ENCODE results near the gene ANKHD1. TPM values are rescaled to one million over a fixed set of nuclear protein-coding genes. Genes with fewer than 3 reads are reported as not detected.

ANKHD1 gene
- total and polyA plus RNA-seq, 12 donors, result 58.2 to 141 (median 99.2) TPM

DNA sequence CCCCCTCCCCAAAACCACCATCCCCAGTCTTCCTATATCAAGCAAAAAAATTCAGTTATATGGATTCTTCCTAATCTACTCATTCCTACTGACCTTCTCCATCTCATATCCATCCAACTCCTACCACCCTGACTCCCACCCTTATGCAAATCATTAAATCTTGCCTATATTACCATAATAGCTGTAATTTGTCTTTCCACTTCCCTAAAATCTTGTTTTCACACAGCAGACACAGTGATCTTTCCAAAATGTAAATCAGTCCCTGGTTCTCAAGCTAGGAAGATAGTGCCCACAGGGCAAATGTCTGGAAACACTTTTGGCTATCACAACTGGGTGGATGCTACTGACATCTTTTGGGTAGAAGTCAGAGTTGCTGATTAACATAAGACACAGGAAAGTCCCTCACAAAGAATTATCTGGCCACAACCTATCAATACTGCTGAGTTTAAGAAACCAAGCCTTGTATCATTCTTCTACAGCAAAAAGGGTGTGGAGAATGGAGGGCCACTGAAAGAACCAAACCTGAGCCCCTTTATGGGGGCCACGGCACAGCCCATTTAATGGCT, 154.2 kb downstream of the ANKHD1 start:
- Histone ChIP-seq H3K27me3 (no peaks in the 10 kb centered on the region), H3K4me1 (replicated peaks in 1 of 2) (peaks cover 20 to 45% of the 10 kb centered on the region in 2 donors), H3K4me3 (peak overlapping the region in 2 of 4 donors; percentile 71 to 93), H3K27ac (peak overlapping the region; percentile 42 to 95 (median 93)), H3K9me3 (replicated peaks in 1 of 3) (no peaks in the 10 kb centered on the region), H3K36me3 (replicated peaks in 1 of 2) (peaks cover 0 to 23% of the 10 kb centered on the region in 2 donors)
- TF ChIP-seq CTCF (IDR thresholded peaks at IDR 0.05) (no peak), POLR2A (IDR thresholded peaks at IDR 0.05) (no peak)
- DNase-seq, result peak in 1 of 7 donors; percentile 45
- WGBS, 4 donors, result 61 to 90% (median 81%) methylated on average over 1 of the region's 1 CpG
- intact Hi-C loops (cut with DNase I), result loop anchor here in 1 of 2 donors (5.0 kb wide), 1 partner anchor 81 kb away; the partner anchor contains the start of gene TMCO6

DNA sequence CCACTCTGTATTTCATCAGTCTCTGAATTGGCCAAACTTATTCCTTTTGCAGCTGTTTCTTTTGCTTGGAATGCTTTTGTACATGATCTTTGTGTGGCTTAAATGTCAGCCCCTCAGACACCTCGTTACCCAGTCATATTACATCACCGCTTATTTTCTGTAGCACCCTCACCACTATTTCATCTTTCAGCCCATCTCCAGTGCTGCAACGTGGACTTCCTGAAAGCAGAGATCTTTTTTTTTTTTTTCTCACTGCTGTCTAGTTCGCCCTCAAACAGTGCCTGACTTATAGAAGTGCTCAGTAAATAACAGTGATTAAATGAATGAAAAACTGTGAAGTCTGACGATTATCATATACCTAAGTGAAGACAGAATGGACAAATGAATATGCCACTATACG, 154.8 kb downstream of the ANKHD1 start:
- TF ChIP-seq POLR2A (IDR thresholded peaks at IDR 0.05), result no peak
- no peak for TF ChIP-seq CTCF (IDR thresholded peaks at IDR 0.05)
- H3K36me3 ChIP-seq (replicated peaks in 1 of 2), result peaks cover 0 to 17% of the 10 kb centered on the region in 2 donors
- WGBS, 4 donors, result 2 to 6% (median 3%) methylated on average over 6 of the region's 6 CpGs
- intact Hi-C loops (cut with DNase I), result loop anchor here in 1 of 2 donors (5.0 kb wide), 1 partner anchor 81 kb away; the partner anchor contains the start of gene TMCO6
- DNase-seq, result peak in 1 of 7 donors; percentile 51
- H3K27ac ChIP-seq, result peak overlapping the region; percentile 92 to 95 (median 93)
- H3K4me1 ChIP-seq (replicated peaks in 1 of 2), result peaks cover 20 to 45% of the 10 kb centered on the region in 2 donors
- no peaks in the 10 kb centered on the region for H3K27me3 ChIP-seq
- peak overlapping the region in 3 of 4 donors; percentile 71 to 93 (median 92) for H3K4me3 ChIP-seq
- no peaks in the 10 kb centered on the region for H3K9me3 ChIP-seq (replicated peaks in 1 of 3)

DNA sequence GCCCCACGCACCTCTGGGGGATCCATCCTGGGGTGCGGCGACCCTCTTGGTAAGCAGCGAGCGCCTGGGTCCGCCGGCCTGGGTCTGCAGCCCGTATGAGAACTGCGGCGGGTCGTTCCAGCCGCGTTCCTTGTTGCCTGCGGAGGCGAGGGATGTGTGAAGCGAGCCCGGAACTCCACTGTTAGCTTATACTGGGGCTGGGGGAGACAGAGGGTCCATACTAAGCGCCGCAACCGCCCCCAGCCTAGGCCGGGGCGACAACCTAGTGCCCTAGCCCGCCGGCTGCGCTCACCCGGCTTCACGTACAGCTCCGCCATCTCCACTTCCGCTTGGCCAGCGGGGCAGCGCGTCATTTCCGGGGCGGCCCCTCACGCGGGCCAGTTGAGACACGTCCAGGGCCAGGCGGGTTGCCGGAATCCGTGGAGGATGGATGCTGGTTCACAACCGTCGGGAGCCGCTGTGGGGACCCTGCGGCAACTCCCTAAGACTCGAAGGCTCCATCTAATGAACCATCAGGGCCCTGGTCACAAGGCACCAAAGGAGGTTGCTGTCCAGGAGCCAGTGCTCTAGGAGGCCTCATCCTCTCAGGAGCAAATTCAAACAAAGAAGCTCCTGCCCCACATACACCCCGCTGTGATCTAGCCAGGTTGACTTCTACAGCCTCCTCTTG, 155.6 kb downstream of the ANKHD1 start, which contains the start of gene SRA1:
SRA1 (minus strand) TSS at position 338 of the 670 bp plus-strand sequence; CDS start at position 317, 21 bp downstream.
- no peaks in the 10 kb centered on the region for H3K9me3 ChIP-seq (replicated peaks in 1 of 3)
- peak; percentile 92 to 96 (median 95) for DNase-seq
- TF ChIP-seq CTCF (IDR thresholded peaks at IDR 0.05) (no peak), POLR2A (IDR thresholded peaks at IDR 0.05) (peak; percentile 93 to 98)
- 1 to 17% (median 3%) methylated on average over 3 to 46 of the region's 46 CpGs for WGBS, 4 donors
- H3K4me3 ChIP-seq, result peak within 1 kb of the TSS; percentile 71 to 93 (median 86)
- peak within 1 kb of the TSS; percentile 92 to 95 (median 93) for H3K27ac ChIP-seq
- intact Hi-C loops (cut with DNase I), result loop anchor here in 1 of 2 donors (5.0 kb wide), 1 partner anchor 80 kb away; the partner anchor contains the start of gene TMCO6
- peaks cover 26 to 51% of the 10 kb centered on the region in 2 donors for H3K4me1 ChIP-seq (replicated peaks in 1 of 2)
- H3K27me3 ChIP-seq, result no peaks in the 10 kb centered on the region
- peaks cover 0 to 9% of the 10 kb centered on the region in 2 donors for H3K36me3 ChIP-seq (replicated peaks in 1 of 2)

- Histone ChIP-seq H3K27ac (peak overlapping the region; percentile 92 to 95 (median 93)), H3K4me1 (replicated peaks in 1 of 2) (peaks cover 33 to 57% of the 10 kb centered on the region in 2 donors), H3K4me3 (no peak overlapping the region), H3K36me3 (replicated peaks in 1 of 2) (peaks cover 0 to 9% of the 10 kb centered on the region in 2 donors), H3K27me3 (no peaks in the 10 kb centered on the region), H3K9me3 (replicated peaks in 1 of 3) (no peaks in the 10 kb centered on the region)
- intact Hi-C loops (cut with DNase I), result loop anchor here in 1 of 2 donors (5.0 kb wide), 1 partner anchor 79 kb away; the partner anchor contains the start of gene TMCO6
- DNase-seq, result no peak
- TF ChIP-seq POLR2A (IDR thresholded peaks at IDR 0.05) (no peak), CTCF (IDR thresholded peaks at IDR 0.05) (no peak)
- WGBS, 4 donors, result 71 to 88% (median 81%) methylated on average over 3 of the region's 3 CpGs
Measured at GRCh38 chr5:140557965-140558364, 156.3 kb downstream of the ANKHD1 start.
